GM21825 (cell line): Measurements from ENCODE around the gene CREBBP.

Experiments
- ATAC-seq: cut with Tn5 transposase; IDR thresholded peaks from one replicate; pipeline ENCODE4 v1.9.1; 2021; ENCODE audit warnings: mild to moderate bottlenecking, moderate library complexity; ENCODE audit not compliant: unreplicated experiment

Gene CREBBP

GRCh38 chr16:3681206-3681605 lies 199.3 kb downstream of the CREBBP start:
- ATAC-seq, result no peak

GRCh38 chr16:3677994-3678393 lies 202.5 kb downstream of the CREBBP start:
- no peak for ATAC-seq

GRCh38 chr16:3675601-3676130 lies 204.8 kb downstream of the CREBBP start:
- no peak for ATAC-seq
